ENCODE results near the gene DDX4. TPM values are rescaled to one million over a fixed set of nuclear protein-coding genes. Genes with fewer than 3 reads are reported as not detected.

DDX4 gene
- total RNA-seq, 4 donors from 2014 or later = not detected

GRCh38 chr5:55708732-55709131, 29.1 kb upstream of the DDX4 start:
- intact Hi-C loops (cut with DNase I; ENCODE audit: low total_unique reads) = no loop called here
- no peak for TF ChIP-seq CTCF (IDR thresholded peaks at IDR 0.05)
- no peak for TF ChIP-seq POLR2A (IDR thresholded peaks at IDR 0.05)
- no peak overlapping the region for H3K4me3 ChIP-seq (ENCODE audit: low read depth, poor library complexity, severe bottlenecking)
- no peak for DNase-seq (ENCODE audit: low spot score in 2 of 2)

- no peak for DNase-seq (ENCODE audit: low spot score in 2 of 2)
- peak overlapping the region; percentile 90 for H3K4me3 ChIP-seq (ENCODE audit: low read depth, poor library complexity, severe bottlenecking)
- 8 to 9% methylated on average over 18 of the region's 18 CpGs for WGBS, 2 donors
- TF ChIP-seq CTCF (IDR thresholded peaks at IDR 0.05) = no peak
- TF ChIP-seq POLR2A (IDR thresholded peaks at IDR 0.05) = no peak
- intact Hi-C loops (cut with DNase I; ENCODE audit: low total_unique reads) = no loop called here
These were observed 26.3 kb upstream of the DDX4 start for GRCh38 chr5:55711507-55712022.

- TF ChIP-seq CTCF (IDR thresholded peaks at IDR 0.05) (no peak), POLR2A (IDR thresholded peaks at IDR 0.05) (no peak)
- DNase-seq (ENCODE audit: low spot score in 2 of 2) = peak; percentile 94 to 99
- intact Hi-C loops (cut with DNase I; ENCODE audit: low total_unique reads) = no loop called here
- H3K4me3 ChIP-seq (ENCODE audit: low read depth, poor library complexity, severe bottlenecking) = peak within 1 kb of the TSS; percentile 90
- 2% methylated on average over 30 to 37 of the region's 55 CpGs for WGBS, 2 donors
These were observed 25.6 kb upstream of the DDX4 start, which contains the start of gene SLC38A9 for GRCh38 chr5:55712023-55712859. TSS of gene SLC38A9 (minus strand) at chr5:55712324. CDS start at chr5:55697958, 14,366 bp downstream.

- 64 to 71% methylated on average over 3 of the region's 3 CpGs for WGBS, 2 donors
- intact Hi-C loops (cut with DNase I; ENCODE audit: low total_unique reads) = no loop called here
- no peak for TF ChIP-seq CTCF (IDR thresholded peaks at IDR 0.05)
- TF ChIP-seq POLR2A (IDR thresholded peaks at IDR 0.05) = no peak
These were observed 24.0 kb upstream of the DDX4 start for GRCh38 chr5:55713871-55714270.

GRCh38 chr5:55714339-55714738, 23.5 kb upstream of the DDX4 start:
- TF ChIP-seq CTCF (IDR thresholded peaks at IDR 0.05) (no peak), POLR2A (IDR thresholded peaks at IDR 0.05) (no peak)
- WGBS, 2 donors = 41 to 54% methylated on average over 1 of the region's 1 CpG
- no peak for DNase-seq (ENCODE audit: low spot score in 2 of 2)
- intact Hi-C loops (cut with DNase I; ENCODE audit: low total_unique reads) = no loop called here
- no peak overlapping the region for H3K4me3 ChIP-seq (ENCODE audit: low read depth, poor library complexity, severe bottlenecking)

More at GRCh38 chr5:55713871-55714270, 24.0 kb upstream of the DDX4 start:
- no peak overlapping the region for H3K4me3 ChIP-seq (ENCODE audit: low read depth, poor library complexity, severe bottlenecking)
- no peak for DNase-seq (ENCODE audit: low spot score in 2 of 2)

All from lower leg skin (tissue), 4 donors.